ENCODE measurements around the gene NBEAL1.
A peak's percentile ranks its signal among the peaks of the same experiment; 100 is the strongest.
"Not testable (repeated sequence)": the region's sequence is repeated elsewhere in the genome, so short reads cannot be mapped to it uniquely, and the experiment has no call there.

The NBEAL1 gene

DNA sequence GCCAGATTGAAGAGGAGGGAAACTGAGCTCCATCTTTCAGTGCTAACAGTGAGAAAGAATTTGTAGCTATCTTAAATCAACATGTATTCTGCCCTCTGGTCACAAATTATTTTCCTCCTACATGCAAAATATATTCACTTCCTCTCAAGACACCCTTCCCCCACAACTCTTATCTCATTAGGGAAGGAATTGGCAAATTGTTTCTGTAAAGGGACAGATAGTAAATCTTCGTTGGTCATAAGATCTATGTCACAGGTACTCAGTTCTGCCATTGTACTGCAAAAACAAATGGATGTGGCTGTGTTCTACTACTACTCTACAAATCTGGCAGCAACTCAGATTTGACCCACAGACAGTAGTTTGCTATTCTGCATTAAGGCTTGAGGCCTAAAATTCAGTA is 171.2 kb downstream of the NBEAL1 start:
- H3K27me3 ChIP-seq (replicated peaks; ENCODE audit: control insufficient read depth, insufficient read depth, low read length, poor library complexity, severe bottlenecking), result no peaks in the 10 kb centered on the region
- H3K27ac ChIP-seq (ENCODE audit: insufficient read depth, low read length, poor library complexity, severe bottlenecking), result no peak overlapping the region
- no peak overlapping the region for H3K4me3 ChIP-seq (ENCODE audit: insufficient read depth, low read depth, low read length, poor library complexity, severe bottlenecking)
- H3K9me3 ChIP-seq (ENCODE audit: control insufficient read depth, low read length), result no peaks in the 10 kb centered on the region
- peaks cover 9% of the 10 kb centered on the region for H3K36me3 ChIP-seq (ENCODE audit: control insufficient read depth, insufficient read depth, low read length)
- H3K4me1 ChIP-seq (ENCODE audit: control insufficient read depth, insufficient read depth, low read length, poor library complexity, severe bottlenecking), result no peaks in the 10 kb centered on the region
- no peak for DNase-seq

DNA sequence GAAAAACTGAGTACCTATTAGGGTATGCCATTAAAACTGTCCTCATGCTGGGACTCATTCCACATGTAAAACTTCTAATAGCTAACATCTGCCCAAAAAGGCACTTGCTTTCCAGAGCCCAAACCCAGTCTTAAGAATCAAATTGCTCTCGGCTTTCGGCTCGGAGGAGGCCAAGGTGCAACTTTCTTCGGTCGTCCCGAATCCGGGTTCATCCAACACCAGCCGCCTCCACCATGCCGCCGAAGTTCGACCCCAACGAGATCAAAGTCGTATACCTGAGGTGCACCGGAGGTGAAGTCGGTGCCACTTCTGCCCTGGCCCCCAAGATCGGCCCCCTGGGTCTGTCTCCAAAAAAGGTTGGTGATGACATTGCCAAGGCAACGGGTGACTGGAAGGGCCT is 175.9 kb downstream of the NBEAL1 start:
- not testable (repeated sequence) for H3K9me3 ChIP-seq (ENCODE audit: control insufficient read depth, low read length); H3K27me3 ChIP-seq (replicated peaks; ENCODE audit: control insufficient read depth, insufficient read depth, low read length, poor library complexity, severe bottlenecking); H3K27ac ChIP-seq (ENCODE audit: insufficient read depth, low read length, poor library complexity, severe bottlenecking); H3K4me1 ChIP-seq (ENCODE audit: control insufficient read depth, insufficient read depth, low read length, poor library complexity, severe bottlenecking); H3K4me3 ChIP-seq (ENCODE audit: insufficient read depth, low read depth, low read length, poor library complexity, severe bottlenecking); DNase-seq
- H3K36me3 ChIP-seq (ENCODE audit: control insufficient read depth, insufficient read depth, low read length), result peaks cover 16% of the 10 kb centered on the region

DNA sequence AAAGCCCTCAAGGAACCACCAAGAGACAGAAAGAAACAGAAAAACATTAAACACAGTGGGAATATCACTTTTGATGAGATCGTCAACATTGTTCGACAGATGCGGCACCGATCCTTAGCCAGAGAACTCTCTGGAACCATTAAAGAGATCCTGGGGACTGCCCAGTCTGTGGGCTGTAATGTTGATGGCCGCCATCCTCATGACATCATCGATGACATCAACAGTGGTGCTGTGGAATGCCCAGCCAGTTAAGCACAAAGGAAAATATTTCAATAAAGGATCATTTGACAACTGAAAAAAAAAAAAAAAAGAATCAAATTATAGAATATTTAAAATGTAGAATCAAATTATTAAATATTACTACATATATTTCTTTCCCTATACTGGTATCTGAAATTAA is 176.4 kb downstream of the NBEAL1 start:
- H3K4me3 ChIP-seq (ENCODE audit: insufficient read depth, low read depth, low read length, poor library complexity, severe bottlenecking); H3K27ac ChIP-seq (ENCODE audit: insufficient read depth, low read length, poor library complexity, severe bottlenecking); DNase-seq; H3K4me1 ChIP-seq (ENCODE audit: control insufficient read depth, insufficient read depth, low read length, poor library complexity, severe bottlenecking); H3K9me3 ChIP-seq (ENCODE audit: control insufficient read depth, low read length); H3K27me3 ChIP-seq (replicated peaks; ENCODE audit: control insufficient read depth, insufficient read depth, low read length, poor library complexity, severe bottlenecking): not testable (repeated sequence)
- H3K36me3 ChIP-seq (ENCODE audit: control insufficient read depth, insufficient read depth, low read length), result peaks cover 16% of the 10 kb centered on the region

DNA sequence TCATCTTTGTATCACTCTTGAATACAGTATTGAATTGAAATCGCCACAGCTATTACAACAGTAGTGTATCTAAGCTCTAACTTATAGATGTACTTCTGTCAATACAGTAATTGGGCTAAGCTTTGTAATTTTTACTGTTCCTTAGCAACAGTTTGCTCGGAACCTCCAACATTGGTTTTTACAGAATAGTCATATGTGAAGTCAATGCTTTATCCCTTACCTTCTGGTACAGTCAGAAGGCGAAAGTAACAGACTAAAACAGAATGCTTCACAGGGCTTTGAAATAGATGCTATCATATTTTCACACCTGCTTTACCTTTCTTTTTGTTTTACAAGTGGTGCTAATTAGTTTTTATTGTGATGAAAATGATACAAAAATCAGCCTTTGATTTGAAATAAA is 177.3 kb downstream of the NBEAL1 start:
- no peaks in the 10 kb centered on the region for H3K9me3 ChIP-seq (ENCODE audit: control insufficient read depth, low read length)
- H3K27me3 ChIP-seq (replicated peaks; ENCODE audit: control insufficient read depth, insufficient read depth, low read length, poor library complexity, severe bottlenecking), result no peaks in the 10 kb centered on the region
- H3K4me3 ChIP-seq (ENCODE audit: insufficient read depth, low read depth, low read length, poor library complexity, severe bottlenecking), result no peak overlapping the region
- H3K36me3 ChIP-seq (ENCODE audit: control insufficient read depth, insufficient read depth, low read length), result peaks cover 16% of the 10 kb centered on the region
- H3K4me1 ChIP-seq (ENCODE audit: control insufficient read depth, insufficient read depth, low read length, poor library complexity, severe bottlenecking), result no peaks in the 10 kb centered on the region
- no peak for DNase-seq
- no peak overlapping the region for H3K27ac ChIP-seq (ENCODE audit: insufficient read depth, low read length, poor library complexity, severe bottlenecking)

DNA sequence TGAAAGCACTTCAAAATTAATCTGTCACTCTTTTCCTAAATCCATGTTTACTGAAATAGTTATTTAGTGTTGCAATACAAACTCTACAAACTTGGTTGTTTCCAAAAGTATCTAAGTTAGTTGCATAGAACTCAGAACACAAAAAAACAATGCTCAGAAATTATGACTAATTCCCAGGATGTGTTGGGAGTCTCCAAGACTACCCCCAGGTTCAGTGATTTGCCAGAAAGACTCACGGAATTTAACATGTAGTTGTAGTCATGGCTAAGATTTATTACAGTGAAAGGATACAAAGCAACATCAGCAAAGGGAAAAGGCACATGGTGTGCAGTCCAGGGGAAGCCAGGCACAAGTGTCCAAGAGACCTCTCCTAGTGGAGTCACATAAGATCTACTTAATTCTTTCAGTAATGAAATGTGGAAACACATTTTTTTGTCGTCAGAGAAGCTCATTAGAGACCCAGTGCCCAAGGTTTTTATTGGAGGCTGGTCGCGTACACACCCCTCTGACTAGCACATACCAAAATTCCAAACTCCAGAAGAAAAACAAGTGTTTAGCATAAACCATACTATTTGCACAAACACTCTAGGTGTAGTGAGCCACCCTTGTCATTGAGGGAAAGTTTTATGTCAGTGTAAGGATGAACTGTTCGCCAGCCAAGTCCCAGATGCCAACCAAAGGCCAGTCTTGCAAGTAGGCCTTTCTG is 180.8 kb downstream of the NBEAL1 start:
- DNase-seq, result no peak
- Histone ChIP-seq H3K9me3 (ENCODE audit: control insufficient read depth, low read length) (no peaks in the 10 kb centered on the region), H3K4me3 (ENCODE audit: insufficient read depth, low read depth, low read length, poor library complexity, severe bottlenecking) (no peak overlapping the region), H3K27me3 (replicated peaks; ENCODE audit: control insufficient read depth, insufficient read depth, low read length, poor library complexity, severe bottlenecking) (no peaks in the 10 kb centered on the region), H3K27ac (ENCODE audit: insufficient read depth, low read length, poor library complexity, severe bottlenecking) (no peak overlapping the region), H3K4me1 (ENCODE audit: control insufficient read depth, insufficient read depth, low read length, poor library complexity, severe bottlenecking) (no peaks in the 10 kb centered on the region), H3K36me3 (ENCODE audit: control insufficient read depth, insufficient read depth, low read length) (peaks cover 7% of the 10 kb centered on the region)

DNA sequence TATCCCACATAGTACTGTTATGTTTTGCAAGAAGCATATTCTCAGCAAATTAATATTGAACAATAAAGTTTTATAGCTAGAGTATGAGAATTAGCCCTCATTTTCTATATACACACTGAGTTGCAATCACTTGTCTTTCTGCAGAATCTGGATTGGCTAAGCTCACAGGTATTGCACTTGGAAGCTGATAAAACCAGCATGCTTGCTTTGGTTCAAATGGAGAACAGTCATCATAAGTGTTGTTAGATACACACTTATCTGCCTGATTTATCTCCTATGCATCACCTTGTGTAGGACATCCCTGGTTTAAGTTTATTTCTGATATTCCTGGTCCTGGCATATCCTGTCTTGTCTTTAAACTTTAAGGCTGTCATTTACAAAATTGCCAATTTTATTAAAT is 186.2 kb downstream of the NBEAL1 start:
- no peaks in the 10 kb centered on the region for H3K27me3 ChIP-seq (replicated peaks; ENCODE audit: control insufficient read depth, insufficient read depth, low read length, poor library complexity, severe bottlenecking)
- no peaks in the 10 kb centered on the region for H3K4me1 ChIP-seq (ENCODE audit: control insufficient read depth, insufficient read depth, low read length, poor library complexity, severe bottlenecking)
- DNase-seq, result no peak
- no peaks in the 10 kb centered on the region for H3K9me3 ChIP-seq (ENCODE audit: control insufficient read depth, low read length)
- H3K36me3 ChIP-seq (ENCODE audit: control insufficient read depth, insufficient read depth, low read length), result no peaks in the 10 kb centered on the region
- no peak overlapping the region for H3K27ac ChIP-seq (ENCODE audit: insufficient read depth, low read length, poor library complexity, severe bottlenecking)
- H3K4me3 ChIP-seq (ENCODE audit: insufficient read depth, low read depth, low read length, poor library complexity, severe bottlenecking), result no peak overlapping the region

DNA sequence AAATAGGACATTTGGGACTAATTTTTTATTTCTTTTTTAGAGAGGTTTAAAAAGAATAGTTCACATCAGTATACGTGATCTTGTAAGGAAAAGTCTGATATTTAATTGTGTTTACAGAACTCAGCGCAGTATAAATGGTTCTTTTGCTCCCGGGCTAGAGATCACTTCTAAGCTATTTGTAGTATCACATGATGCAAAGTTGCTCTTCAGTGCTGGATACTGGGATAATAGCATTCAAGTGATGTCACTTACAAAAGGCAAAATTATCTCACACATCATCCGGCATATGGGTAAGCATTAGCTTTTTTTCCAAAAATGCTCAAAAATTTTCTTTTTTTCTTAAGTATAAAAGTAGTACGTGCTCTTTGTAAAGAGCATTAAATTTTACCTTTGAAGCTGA is 186.8 kb downstream of the NBEAL1 start:
- Histone ChIP-seq H3K4me1 (ENCODE audit: control insufficient read depth, insufficient read depth, low read length, poor library complexity, severe bottlenecking) (no peaks in the 10 kb centered on the region), H3K27ac (ENCODE audit: insufficient read depth, low read length, poor library complexity, severe bottlenecking) (no peak overlapping the region), H3K36me3 (ENCODE audit: control insufficient read depth, insufficient read depth, low read length) (no peaks in the 10 kb centered on the region), H3K4me3 (ENCODE audit: insufficient read depth, low read depth, low read length, poor library complexity, severe bottlenecking) (no peak overlapping the region), H3K9me3 (ENCODE audit: control insufficient read depth, low read length) (no peaks in the 10 kb centered on the region), H3K27me3 (replicated peaks; ENCODE audit: control insufficient read depth, insufficient read depth, low read length, poor library complexity, severe bottlenecking) (no peaks in the 10 kb centered on the region)
- no peak for DNase-seq

DNA sequence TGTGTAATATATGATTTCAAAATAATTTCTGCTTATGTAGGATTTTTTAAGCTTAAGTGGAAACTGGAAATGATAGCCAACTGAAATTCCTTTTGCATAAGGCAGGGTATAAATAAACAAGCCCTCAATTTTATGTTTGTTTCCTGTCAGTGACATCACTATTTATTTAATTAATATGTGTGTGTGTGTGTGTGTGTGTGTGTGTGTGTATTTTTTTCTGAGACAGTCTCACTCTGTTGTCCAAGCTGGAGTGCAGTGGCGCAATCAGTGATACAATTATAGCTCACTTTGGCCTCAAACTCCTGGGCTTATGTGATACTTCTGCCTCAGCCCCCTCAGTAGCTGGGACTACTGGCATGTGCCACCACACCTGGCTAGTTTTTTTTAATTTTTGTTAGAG is 194.9 kb downstream of the NBEAL1 start:
- no peak for DNase-seq
- Histone ChIP-seq H3K9me3 (ENCODE audit: control insufficient read depth, low read length) (no peaks in the 10 kb centered on the region), H3K36me3 (ENCODE audit: control insufficient read depth, insufficient read depth, low read length) (no peaks in the 10 kb centered on the region), H3K27me3 (replicated peaks; ENCODE audit: control insufficient read depth, insufficient read depth, low read length, poor library complexity, severe bottlenecking) (no peaks in the 10 kb centered on the region), H3K4me3 (ENCODE audit: insufficient read depth, low read depth, low read length, poor library complexity, severe bottlenecking) (no peak overlapping the region), H3K27ac (ENCODE audit: insufficient read depth, low read length, poor library complexity, severe bottlenecking) (no peak overlapping the region), H3K4me1 (ENCODE audit: control insufficient read depth, insufficient read depth, low read length, poor library complexity, severe bottlenecking) (no peaks in the 10 kb centered on the region)

DNA sequence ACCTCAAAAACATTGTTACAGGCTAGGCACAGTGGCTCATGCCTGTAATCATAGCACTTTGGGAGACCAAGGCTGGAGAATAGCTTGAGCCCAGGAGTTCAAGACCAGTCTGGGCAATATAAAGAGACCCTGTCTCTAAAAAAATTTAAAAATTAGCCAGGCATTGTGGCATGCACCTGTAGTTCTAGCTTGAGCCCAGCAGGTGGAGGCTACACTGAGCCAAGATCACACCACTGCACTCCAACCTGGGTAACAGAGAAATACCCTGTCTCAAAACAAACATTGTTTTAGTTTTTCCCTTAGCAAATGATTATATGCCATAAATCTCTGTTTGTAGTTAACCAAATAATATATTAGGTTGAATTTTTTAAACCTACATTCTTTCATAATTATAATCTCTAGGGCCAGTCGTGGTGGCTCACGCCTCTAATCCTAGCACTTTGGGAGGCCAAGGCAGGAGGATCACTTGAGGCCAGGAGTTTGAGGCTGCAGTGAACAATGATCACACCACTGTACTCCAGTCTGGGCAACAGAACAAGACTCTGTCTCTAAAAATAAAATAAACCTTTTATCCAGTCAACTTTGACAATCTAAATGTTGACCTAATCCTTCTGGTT is 210.9 kb downstream of the NBEAL1 start:
- no peaks in the 10 kb centered on the region for H3K4me1 ChIP-seq (ENCODE audit: control insufficient read depth, insufficient read depth, low read length, poor library complexity, severe bottlenecking)
- no peak overlapping the region for H3K4me3 ChIP-seq (ENCODE audit: insufficient read depth, low read depth, low read length, poor library complexity, severe bottlenecking)
- no peaks in the 10 kb centered on the region for H3K27me3 ChIP-seq (replicated peaks; ENCODE audit: control insufficient read depth, insufficient read depth, low read length, poor library complexity, severe bottlenecking)
- no peaks in the 10 kb centered on the region for H3K9me3 ChIP-seq (ENCODE audit: control insufficient read depth, low read length)
- H3K27ac ChIP-seq (ENCODE audit: insufficient read depth, low read length, poor library complexity, severe bottlenecking), result no peak overlapping the region
- no peaks in the 10 kb centered on the region for H3K36me3 ChIP-seq (ENCODE audit: control insufficient read depth, insufficient read depth, low read length)
- DNase-seq, result peak in 1 of 3 donors; percentile 23

DNA sequence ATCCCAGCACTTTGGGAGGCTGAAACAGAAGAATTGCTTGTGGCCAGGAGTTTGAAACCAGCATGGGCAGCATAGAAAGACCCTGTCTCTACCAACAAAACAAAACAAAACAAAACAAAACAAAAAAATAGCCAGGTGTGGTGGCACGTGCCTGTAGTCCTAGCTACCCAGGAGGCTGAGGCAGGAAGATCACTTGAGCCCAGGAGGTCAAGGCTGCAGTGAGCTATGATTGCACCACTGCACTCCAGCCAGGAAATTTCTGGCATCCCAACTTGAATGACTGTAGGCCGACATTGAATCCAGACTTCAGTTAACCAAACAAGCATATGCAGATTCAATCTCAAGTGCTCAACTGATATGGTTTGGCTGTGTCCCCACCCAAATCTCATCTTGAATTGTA is 215.0 kb downstream of the NBEAL1 start:
- H3K4me1 ChIP-seq (ENCODE audit: control insufficient read depth, insufficient read depth, low read length, poor library complexity, severe bottlenecking), result not testable (repeated sequence)

More for the DNA sequence above, 215.0 kb downstream of the NBEAL1 start:
- DNase-seq; H3K27me3 ChIP-seq (replicated peaks; ENCODE audit: control insufficient read depth, insufficient read depth, low read length, poor library complexity, severe bottlenecking); H3K9me3 ChIP-seq (ENCODE audit: control insufficient read depth, low read length); H3K27ac ChIP-seq (ENCODE audit: insufficient read depth, low read length, poor library complexity, severe bottlenecking); H3K36me3 ChIP-seq (ENCODE audit: control insufficient read depth, insufficient read depth, low read length); H3K4me3 ChIP-seq (ENCODE audit: insufficient read depth, low read depth, low read length, poor library complexity, severe bottlenecking): not testable (repeated sequence)

All from effector memory CD4-positive, alpha-beta T cell (primary cell).